Right ventricle myocardium inferior (tissue), 1 donor: Measurements from ENCODE around the gene RELT. TPM values are rescaled to one million over a fixed set of nuclear protein-coding genes. Genes with fewer than 3 reads are reported as not detected.

ENCODE experiments used
- ATAC-seq: fragments of 200-7000 bp; cut with Tn5 transposase; one replicate; pipeline ENCODE4 v1.9.1; 2020; ENCODE audit warnings: mild to moderate bottlenecking, moderate library complexity
- DNase-seq: peaks from one replicate; pipeline ENCODE4 v3.0.0; 2021; ENCODE audit errors: missing footprints
- intact Hi-C: fragments of 100-400 bp; cut with DNase I; formaldehyde crosslinking; loops from one replicate; pipeline ENCODE4 v1.11.0; 2022
- total RNA-seq: library from RNA; stranded (reverse); fragmentation: NEBNext Ultra II Directional; extraction: Animal tissue kit (Norgen Biotek cat#: 25700); gene quantifications from one replicate; pipeline ENCODE4 v1.2.1, GENCODE V29; 2021
- donor health status: DM: no; HTN: yes; CAD: no; lungs with severe emphysema.

Gene RELT
- total RNA-seq, 1 donor from 2014 or later = 2.3 TPM

- intact Hi-C loops = no loop called here
- no peak for ATAC-seq
Observed at GRCh38 chr11:73345481-73346160, 30.6 kb upstream of the RELT start.

GRCh38 chr11:73346186-73346935 is 29.8 kb upstream of the RELT start:
- DNase-seq = peak; percentile 25
- no peak for ATAC-seq
- intact Hi-C loops = no loop called here

More at GRCh38 chr11:73345481-73346160, 30.6 kb upstream of the RELT start:
- DNase-seq = peak; percentile 21

GRCh38 chr11:73347067-73347466 is 29.1 kb upstream of the RELT start:
- intact Hi-C loops = no loop called here
- DNase-seq (peak; percentile 11), ATAC-seq (no peak)

GRCh38 chr11:73348838-73349237 is 27.4 kb upstream of the RELT start:
- DNase-seq = peak; percentile 43
- no peak for ATAC-seq
- intact Hi-C loops = no loop called here

DNA sequence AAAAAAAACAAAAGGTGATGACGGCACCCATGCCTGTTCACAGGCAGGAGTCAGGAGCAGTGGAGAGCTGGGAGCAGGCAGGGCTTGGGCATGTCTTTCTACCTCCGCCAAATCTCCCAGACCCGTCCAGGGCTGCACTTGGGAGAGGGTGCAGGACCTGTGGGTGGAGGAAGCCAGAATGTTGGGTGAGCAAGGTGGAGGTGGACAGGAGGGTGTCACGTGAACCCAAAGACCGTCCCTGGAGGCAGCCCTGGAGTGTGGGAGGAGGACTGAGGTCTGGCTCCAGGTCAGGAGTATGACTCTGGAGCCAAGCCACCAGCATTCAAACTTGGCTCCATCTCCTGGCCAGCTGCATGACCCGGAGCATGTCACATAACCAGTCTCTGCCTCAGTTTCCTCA is 26.6 kb upstream of the RELT start:
- intact Hi-C loops = loop anchor here (5.0 kb wide), 1 partner anchor 313 kb away; no protein-coding TSS in a partner anchor
- DNase-seq (peak; percentile 51), ATAC-seq (no peak)

DNA sequence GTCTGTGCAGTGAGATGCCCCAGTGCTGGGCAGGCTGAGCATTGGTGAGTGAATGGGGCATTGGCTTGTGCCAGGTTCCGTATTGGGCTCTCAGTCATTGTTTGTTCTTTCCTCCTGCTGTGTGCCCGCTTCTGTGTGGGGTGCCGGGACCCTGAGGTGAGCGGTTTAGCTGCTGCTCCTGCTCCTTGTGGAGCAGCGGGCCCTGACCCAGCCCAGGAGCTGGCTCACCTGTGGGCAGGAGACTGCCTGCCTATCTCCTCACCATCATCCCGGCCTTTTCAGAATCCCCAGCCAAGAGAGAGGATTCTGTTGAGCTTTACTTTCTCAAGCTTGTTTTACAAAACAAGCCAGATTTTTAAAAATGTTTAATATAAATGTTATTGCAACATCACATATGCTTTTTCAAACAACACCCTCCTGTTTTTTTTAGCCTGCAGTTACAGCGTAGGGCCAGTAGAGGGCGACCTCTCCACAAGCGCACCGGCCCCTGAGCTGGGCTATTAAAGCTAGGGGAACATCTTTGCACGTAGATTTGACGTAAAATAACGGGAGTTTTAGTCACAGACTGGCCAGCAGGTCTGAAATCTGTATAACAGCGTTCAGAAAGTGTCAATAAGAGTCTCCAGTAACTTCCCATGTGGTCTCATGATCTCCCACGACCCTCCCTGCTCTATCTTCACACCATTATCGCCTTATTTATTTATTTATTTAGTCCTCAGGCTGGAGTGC is 25.1 kb upstream of the RELT start:
- DNase-seq = peak; percentile 68
- intact Hi-C loops = loop anchor here (5.0 kb wide), 1 partner anchor 311 kb away; no protein-coding TSS in a partner anchor
- ATAC-seq = peak; percentile 53

DNA sequence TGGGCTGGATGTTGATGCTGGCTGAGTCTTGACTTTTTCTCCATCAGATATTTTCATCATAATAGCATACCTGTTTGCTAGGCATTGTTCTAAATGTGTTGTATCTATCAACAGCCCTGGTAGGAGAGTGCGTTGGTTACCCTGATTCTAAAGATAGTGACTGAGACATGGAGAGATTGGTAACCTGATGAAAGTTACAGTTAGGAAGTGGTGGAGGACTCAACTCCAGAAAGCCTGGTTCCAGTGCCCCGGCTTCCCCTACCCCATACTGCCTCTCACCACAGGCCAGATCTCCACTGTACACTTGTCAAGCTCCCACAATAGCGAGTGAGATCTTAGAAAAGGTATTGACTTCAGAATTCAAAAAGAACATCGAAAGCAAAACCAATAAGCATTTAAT is 22.8 kb upstream of the RELT start:
- intact Hi-C loops = loop anchor here (2.0 to 5.0 kb wide), 2 partner anchors 39 to 309 kb away; no protein-coding TSS in a partner anchor
- ATAC-seq (no peak), DNase-seq (peak; percentile 11)

- intact Hi-C loops = no loop called here
- DNase-seq = no peak
- no peak for ATAC-seq
Observed at GRCh38 chr11:73355109-73355508, 21.1 kb upstream of the RELT start.

GRCh38 chr11:73356979-73357860 is 19.0 kb upstream of the RELT start:
- no peak for ATAC-seq
- no peak for DNase-seq
- intact Hi-C loops = no loop called here

- no peak for DNase-seq
- no peak for ATAC-seq
- intact Hi-C loops = no loop called here
Observed at GRCh38 chr11:73358071-73358470, 18.1 kb upstream of the RELT start.

- intact Hi-C loops = no loop called here
- DNase-seq = peak; percentile 79
- ATAC-seq = peak; percentile 79
Observed at GRCh38 chr11:73359341-73359740, 16.9 kb upstream of the RELT start.

DNA sequence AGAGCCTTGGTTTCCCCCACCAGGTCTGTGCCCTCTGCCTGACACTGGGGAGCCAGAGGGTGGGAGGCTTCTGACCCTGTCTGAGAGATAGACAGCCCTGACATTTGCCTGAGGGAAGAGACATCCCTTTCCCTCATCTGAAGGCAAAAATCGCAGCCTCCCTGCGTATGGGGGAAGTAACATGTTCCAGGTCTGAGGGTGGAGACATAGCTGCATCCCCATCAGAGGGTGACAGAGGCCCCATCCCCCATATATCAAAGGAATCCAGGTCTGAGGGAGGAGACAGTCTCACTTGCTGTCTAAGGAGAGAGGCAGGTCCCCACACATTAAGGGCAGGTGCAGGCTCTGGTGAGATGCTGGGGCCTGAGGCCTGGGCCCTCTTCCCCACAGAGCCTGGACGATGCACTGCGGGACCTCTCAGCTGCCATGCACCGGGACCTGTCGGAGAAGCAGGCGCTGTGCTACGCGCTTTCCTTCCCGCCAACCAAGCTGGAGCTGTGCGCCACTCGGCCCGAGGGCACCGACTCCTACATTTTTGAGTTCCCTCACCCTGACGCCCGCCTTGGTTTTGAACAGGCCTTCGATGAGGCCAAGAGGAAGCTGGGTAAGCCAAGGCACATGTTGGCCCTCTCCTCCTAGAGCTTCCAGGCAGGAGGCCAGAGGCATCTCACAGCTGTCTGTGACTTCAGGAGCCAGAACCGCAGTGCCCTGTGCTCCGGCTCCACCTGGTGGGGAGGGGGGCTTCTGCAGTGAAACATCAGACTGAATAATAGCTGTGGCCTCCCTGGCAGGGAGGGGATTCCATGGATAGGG is 16.1 kb upstream of the RELT start:
- ATAC-seq (no peak), DNase-seq (no peak)
- intact Hi-C loops = no loop called here

DNA sequence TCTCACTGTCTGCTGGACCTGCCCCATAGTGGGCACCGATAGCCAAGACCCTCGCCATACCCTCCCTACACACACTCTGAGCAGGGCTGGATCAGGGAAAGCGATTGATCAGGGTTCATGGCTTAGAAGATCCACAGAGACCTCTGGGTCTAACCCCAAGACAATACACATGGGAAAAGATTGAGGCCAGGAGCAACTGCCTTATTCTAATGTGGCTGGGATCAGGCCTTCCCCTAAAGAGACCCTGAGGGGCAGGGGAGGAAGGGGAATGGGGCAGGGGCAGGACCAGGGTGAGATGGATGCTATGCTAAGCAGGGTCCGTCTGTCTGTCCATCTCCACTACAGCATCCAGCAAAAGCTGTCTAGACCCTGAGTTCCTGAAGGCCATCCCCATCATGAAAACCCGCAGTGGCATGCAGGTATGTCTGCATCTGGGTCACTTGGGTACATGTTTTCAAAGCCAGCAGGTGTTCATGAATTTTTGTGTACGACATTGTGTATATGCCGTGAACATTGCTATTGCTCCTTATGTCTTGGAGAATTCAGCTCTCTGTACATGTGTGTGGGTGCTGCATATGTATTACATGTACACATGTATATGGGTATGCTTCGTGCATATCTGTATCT is 15.3 kb upstream of the RELT start:
- DNase-seq = no peak
- no peak for ATAC-seq
- intact Hi-C loops = no loop called here

GRCh38 chr11:73361953-73362776 is 14.0 kb upstream of the RELT start:
- ATAC-seq = no peak
- intact Hi-C loops = no loop called here
- DNase-seq = no peak

DNA sequence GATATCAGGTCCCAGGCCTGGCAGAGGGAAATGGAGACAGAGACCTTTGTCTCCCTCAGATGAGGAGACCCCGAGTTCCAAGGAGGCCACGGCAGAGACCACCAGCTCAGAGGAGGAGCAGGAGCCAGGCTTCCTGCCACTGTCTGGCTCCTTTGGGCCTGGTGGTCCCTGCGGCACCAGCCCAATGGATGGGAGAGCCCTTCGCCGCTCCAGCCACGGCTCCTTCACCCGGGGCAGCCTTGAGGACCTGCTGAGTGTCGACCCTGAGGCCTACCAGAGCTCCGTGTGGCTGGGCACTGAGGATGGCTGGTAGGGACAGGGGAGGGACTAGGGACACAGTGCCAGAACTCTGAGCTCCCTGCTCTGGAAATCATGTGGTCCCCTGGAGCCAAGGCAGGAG is 13.1 kb upstream of the RELT start:
- ATAC-seq = no peak
- intact Hi-C loops = no loop called here
- no peak for DNase-seq

DNA sequence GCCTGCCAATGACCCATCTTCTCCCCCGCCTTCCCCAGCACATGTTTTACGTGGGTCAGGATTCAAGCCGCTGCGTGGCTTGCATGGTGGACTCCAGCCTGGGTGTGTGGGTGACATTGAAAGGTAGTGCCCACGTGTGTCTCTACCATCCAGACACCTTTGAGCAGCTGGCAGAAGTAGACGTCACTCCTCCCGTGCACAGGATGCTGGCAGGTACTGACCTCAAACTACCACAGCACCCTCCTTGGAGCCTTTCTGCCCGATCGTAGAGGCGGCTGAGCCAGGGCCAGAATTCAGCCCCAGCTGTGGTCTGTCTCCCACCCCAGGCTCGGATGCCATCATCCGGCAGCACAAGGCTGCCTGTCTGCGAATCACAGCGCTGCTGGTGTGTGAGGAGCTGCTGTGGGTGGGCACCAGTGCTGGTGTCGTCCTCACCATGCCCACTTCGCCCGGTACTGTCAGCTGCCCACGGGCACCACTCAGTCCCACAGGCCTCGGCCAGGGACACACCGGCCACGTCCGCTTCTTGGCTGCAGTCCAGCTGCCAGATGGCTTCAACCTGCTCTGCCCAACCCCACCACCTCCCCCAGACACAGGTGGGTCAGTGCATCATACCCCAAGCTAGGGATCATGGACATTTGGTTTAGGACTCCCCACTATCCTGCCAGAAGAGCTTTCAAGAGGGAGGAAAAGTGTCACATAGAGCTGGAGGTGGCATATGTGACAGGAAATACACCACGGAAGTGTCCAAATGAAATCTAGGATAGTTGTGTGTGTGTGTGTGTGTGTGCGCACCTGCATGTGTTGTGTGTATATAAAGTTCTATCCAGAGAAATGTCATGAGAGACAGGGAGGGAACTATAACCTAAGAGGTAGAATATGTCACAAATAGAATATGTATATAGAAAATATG is 10.6 kb upstream of the RELT start:
- DNase-seq = no peak
- intact Hi-C loops = no loop called here
- ATAC-seq = no peak
